GM19467 (cell line): Measurements from ENCODE around the gene EFCAB9.

Source experiments
- ATAC-seq: cut with Tn5 transposase; IDR thresholded peaks from one replicate; pipeline ENCODE4 v1.9.1; 2021; ENCODE audit warnings: mild to moderate bottlenecking, moderate library complexity; ENCODE audit not compliant: unreplicated experiment

Gene EFCAB9

DNA sequence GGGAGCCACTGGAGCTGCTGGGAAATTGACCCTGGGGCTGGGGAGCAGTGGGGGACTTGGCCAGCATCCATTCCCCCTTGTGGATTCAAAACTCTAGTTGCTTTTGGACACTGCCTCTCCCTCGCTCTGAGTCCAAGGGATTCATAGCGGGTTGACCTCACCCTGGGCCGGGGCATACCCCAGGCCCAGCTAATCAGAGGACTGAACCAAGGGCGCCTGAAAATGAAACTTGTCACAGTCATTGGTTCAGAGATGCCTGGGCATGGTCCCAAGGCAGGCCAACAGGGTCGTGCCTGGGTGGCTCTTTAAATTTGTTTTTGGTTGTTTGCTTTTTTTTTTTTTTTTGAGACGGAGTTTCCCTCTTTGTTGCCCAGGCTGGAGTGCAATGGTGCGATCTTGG is 28.5 kb upstream of the EFCAB9 start:
- peak; percentile 73 for ATAC-seq

DNA sequence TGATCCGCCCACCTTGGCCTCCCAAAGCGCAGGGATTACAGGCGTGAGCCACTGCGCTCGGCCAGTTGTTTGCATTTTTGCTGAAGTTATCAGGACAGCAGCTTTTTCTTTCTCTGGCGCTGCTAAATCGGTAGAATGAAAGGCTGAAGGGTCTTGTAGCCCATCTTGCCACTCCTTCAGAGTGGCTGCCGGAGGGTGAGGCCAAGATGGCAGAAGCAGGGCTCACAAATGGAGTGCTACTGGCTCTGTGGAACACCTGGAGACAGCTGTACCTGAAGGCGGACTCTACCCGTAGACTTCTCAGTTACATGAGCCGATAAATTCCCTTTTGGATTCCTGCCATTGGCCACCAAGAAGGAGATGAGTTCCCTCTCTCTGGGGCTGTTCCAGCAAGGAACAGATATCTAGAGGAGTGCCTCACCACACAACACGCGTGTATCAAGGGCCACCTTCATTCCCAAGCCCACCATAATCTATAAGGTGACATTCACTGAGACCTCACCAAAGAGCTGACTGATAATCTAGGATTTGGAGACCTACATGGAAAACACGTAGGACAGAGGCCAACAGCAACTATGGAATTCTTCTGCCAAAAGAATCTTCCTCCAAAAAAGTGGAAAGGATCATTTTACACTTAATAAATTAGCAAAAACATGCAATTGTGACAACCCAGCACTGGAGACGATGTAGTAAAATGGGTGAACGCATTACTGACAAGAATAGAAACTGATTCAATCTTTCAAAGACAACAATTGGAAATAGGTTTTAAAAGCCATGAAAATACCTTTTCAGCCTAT is 27.7 kb upstream of the EFCAB9 start:
- ATAC-seq = no peak

DNA sequence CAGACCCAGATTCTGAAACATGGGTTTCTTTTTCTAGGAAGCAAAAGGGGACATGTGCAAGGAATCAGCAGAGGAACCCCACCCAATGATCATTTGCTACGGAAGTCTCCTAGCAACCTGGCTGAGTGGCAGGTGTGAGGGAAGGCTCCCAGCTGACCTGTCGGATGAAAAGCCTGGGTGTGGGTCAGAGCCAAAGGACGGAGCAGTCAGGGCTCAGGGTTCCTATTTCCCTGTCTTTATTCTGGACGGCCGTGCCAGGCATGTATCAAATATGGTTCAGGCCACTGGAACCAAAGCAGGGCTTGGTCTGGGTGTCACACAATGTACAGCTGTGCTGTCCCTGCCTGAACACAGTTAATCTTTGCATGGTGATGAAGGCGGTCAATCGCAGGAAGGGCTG is 26.1 kb upstream of the EFCAB9 start:
- no peak for ATAC-seq

GRCh38 chr5:172168311-172168710 is 25.7 kb upstream of the EFCAB9 start:
- no peak for ATAC-seq

DNA sequence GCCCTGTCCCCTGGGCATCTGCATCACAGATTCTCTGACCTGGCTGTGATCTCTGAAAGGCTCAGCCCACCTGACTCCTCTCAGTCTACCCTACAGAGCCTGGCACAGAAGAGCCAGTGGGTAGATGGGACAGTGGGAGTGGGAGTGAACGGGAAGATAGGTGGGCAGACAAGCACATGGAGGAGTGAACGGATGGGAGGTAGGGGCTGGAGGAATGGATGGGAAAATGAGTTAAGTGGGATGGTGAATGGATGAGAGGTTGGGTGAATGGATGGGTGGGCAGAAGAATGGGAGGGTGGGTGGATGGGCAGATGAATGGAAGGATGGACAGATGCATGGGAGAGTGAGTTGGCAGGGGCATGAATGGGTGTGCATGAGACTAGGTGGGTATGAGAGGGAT is 24.8 kb upstream of the EFCAB9 start:
- no peak for ATAC-seq

DNA sequence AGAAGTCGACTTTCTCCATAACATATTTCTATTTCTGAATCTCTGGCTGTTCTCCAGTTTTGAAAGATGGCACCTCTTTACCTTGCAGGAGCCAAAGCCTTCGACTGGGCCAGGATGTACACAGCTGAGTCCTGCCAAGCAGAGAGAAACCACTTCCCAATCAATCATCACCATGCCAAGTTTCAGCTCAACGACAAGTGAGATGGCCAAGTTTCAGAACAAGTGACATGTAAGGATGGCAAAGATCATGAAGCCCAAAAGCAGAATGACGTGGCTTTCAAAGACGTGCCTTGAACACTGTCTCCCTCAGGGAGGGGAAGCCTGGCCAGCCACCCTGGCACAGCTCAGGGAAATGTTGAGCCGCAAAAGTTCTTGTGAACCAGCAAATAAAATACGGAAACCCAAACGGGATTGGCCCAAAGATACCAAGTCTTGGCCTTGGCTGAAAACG is 23.7 kb upstream of the EFCAB9 start:
- no peak for ATAC-seq

- no peak for ATAC-seq
Observed at GRCh38 chr5:172171118-172171517, 22.9 kb upstream of the EFCAB9 start.

DNA sequence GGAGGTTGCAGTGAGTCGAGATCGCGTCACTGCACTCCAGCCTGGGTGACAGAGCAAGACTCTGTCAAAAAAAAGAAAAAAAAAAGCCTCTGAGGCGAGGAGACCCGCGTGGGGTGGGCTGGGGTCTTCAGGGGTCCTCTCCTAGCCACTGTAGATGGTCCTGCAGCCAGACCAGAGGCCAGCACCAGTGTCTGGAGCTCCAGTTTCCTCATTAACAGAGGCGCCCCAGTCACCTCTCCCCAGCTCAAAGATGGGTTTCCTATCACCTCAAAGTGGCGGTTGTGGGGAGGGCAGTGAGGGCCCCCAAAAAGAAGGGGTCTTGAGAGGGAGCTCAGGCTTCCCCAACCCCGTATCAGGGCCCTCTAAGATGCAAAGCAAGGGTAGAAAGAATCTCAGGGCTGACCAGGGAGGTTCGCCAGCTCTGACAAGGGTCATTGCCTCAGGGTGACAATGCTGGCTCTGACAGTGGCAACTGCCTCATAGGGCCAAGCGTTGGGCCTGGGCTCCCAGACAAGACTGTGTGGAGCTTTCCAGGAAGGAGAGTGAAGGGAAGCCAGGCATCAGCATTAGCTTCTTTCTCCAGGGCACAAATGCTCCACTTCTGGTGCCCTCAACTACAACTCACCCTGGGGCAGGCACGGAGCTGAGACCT is 20.9 kb upstream of the EFCAB9 start:
- no peak for ATAC-seq

GRCh38 chr5:172173564-172174153 is 20.3 kb upstream of the EFCAB9 start:
- ATAC-seq = no peak

DNA sequence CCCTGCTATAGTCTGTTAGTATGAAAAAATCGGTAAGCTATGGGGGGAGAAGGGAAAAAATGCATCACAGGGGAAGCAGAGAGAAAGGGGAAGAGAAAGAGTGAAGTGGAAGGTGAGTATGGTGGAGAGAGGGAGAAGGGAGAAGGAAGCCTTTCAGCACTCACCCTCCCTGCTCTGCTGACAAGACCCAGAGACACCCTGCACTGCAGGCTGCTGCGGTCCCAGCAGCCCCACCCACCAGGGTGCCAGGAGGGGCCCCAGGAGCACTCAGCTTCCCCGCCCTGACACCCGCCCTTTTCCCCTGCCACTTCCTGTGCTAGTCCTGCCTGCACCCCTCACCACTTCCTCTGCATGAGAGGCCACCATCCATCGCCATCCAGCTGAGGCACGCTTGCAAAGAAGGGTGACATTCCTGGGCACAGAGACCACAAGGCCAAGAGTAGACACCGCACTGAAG is 18.7 kb upstream of the EFCAB9 start:
- peak; percentile 48 for ATAC-seq

GRCh38 chr5:172177176-172177575 is 16.8 kb upstream of the EFCAB9 start:
- ATAC-seq = no peak

DNA sequence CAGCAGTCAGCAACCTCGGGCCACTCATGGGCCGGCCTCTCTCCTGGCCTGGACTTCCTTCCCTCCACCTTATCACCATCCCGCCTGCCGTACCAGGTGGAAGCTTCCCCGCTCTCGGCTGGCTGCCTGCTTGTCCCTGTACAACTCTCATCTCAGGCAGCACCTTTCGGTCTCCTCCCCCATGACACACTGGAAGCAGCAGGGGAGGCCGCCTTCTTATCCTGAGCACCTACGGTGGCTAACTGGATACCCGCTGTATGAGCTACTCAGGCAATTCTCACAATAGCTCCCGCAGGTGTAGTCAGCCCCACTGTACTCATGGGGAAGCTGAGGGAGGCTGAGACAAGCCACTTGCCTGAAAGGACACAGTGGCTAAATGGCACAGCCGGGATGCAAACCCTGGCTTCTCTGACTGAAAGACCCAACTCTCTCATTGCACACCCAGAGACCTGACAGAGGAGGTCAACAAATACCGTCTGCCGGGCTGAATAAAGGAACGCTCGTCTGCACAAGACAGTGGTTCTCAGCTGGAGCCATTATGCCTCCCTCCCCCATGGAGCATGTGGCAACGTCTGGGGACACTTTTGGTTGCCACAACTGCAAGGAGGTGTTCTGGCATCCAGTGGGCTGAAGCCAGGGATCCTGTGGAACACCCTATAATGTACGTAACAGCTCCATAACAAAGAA is 15.5 kb upstream of the EFCAB9 start:
- ATAC-seq = no peak

DNA sequence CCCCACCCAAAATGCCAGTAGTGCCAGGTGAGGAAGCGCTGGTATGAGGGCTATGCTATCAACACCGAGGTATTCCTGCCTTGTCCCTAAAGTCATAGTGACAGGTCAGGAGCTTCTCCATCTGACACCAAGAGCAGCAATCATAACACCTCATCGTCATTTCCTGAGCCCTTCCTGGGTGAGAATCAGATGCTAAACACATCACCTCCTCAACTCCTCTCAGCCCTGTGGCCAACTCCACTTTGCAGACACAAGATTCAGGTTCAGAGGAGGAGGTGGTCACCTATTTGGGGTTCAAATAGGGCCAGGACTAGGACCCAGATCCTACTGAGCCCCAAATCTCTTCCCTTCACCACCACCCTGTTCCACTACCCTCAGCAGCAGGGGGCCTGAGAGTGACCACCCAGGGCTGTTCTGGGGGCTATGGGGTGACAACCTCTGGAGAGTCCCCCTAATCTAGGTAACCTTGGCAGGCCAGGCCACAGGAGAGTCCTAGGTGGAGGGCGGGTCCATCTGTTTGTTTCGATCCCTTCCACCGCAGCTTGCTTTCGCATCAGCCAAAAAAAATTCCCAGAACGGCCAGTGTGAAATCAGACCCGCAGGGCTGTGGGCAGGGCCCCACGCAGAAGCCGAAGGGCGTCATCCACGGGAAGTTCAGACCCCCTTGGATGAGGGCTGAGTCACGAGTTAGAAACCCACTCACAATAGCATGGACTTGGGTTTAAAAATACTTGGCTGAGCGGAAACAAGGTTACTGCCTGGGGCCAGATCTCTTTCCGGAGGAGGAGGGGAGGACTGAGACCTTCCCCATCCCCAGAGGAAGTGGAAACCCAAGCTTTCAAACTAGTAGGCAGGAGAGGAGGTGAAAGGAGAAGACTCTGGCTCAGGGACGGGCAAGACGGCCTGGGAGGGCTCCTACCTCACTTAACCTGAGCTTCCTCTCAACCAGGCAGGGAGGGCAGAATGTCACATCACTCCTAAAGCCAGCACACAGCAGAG is 14.7 kb upstream of the EFCAB9 start:
- ATAC-seq = peak; percentile 28

DNA sequence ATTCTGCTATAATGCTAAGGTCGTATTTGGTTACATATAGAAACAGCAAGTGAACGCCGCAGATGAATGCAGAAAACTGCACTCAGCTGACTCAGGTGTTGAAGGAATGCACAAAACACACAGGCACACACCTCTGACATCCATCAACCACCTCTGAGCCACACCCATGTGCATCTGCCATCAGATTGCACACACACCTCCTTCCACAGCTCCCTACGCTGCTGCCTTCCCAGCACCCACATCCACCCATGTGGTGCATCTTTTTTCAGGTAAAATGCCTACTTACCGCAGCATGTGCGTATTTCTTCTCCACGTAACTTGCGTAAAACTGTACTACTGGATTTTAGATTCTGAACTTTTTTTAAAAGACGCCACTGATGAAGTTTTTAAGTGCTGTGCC is 13.0 kb upstream of the EFCAB9 start:
- ATAC-seq = no peak

DNA sequence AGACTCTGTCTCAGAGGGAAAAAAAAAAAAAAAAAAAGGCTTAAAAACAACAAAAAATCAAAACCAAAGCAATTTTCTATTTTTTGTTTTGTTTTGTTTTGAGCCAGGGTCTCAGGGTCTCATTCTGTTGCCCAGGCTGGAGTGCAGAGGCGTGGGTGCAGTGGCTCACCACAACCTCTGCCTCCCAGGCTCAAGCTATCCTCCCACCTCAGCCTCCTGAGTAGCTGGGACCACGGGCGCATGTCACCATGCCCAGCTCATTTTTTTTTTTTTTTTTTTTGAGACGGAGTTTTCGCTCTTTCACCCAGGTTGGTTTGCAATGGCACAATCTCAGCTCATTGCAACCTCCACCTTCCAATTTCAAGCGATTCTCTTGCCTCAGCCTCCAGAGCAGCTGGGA is 11.7 kb upstream of the EFCAB9 start:
- ATAC-seq = no peak

- ATAC-seq = no peak
Observed at GRCh38 chr5:172183881-172184280, 10.1 kb upstream of the EFCAB9 start.

DNA sequence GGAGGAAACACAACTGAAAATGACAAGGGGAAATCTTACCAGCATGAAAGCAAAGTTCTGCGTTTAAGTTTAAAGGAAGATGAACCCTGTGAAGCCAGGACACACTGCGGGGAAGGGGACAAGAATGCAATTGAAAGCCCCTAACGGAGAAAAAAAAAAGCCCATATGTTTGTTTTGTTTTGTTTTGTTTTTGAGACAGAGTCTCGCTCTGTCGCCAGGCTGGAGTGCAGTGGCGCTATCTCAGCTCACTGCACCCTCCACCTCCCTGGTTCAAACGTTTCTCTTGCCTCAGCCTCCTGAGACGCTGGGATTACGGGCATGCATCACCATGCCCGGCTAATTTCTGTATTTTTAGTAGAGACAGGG is 8.9 kb upstream of the EFCAB9 start:
- no peak for ATAC-seq

DNA sequence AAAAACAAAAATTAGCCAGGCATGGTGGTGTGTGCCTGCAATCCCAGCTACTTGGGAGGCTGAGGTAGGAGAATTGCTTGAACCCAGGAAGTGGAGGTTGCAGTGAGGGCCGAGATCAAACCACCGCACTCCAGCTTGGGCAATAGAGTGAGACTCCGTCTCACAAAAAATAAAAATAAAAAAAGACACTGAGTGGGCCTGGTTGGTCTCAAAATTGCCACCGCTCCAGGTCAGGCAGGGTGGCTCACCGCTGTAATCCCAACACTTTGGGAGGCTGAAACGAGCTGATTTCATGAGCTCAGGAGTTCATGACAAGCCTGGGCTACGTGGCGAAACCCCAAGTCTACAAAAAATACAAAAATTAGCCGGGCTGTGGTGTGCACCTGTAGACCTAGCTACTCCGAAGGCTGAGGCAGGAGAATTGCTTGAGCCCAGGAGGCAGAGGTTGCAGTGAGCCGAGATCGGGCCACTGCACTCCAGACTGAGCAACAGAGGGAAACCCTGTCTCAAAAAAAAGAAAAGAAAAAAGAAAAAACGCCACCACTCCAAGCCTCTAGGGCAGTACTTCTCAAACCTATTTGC is 7.8 kb upstream of the EFCAB9 start:
- ATAC-seq = no peak

GRCh38 chr5:172187118-172188032 is 6.6 kb upstream of the EFCAB9 start:
- peak; percentile 11 for ATAC-seq
